Urinary bladder (tissue), 4 donors: ENCODE results near the gene HCFC1. TPM values are rescaled to one million over a fixed set of nuclear protein-coding genes. Genes with fewer than 3 reads are reported as not detected.
"Not testable (repeated sequence)": the region's sequence is repeated elsewhere in the genome, so short reads cannot be mapped to it uniquely, and the experiment has no call there.

Source experiments
- DNase-seq: peaks from one replicate; pipeline ENCODE4 v3.0.0-alpha.2; 2015; ENCODE audit errors: extremely low spot score
- H3K27ac ChIP-seq: one replicate; pipeline ENCODE4 v1.5.1; 2013; ENCODE audit warnings: low read depth, mild to moderate bottlenecking, moderate library complexity
- H3K36me3 ChIP-seq: one replicate; pipeline ENCODE4 v1.6.1; 2013; ENCODE audit warnings: mild to moderate bottlenecking, moderate library complexity; ENCODE audit not compliant: insufficient read depth
- H3K4me1 ChIP-seq: one replicate; pipeline ENCODE4 v1.6.1; 2013; ENCODE audit warnings: mild to moderate bottlenecking, moderate library complexity; ENCODE audit not compliant: insufficient read depth
- H3K4me3 ChIP-seq: one replicate; pipeline ENCODE4 v1.5.1; 2013; ENCODE audit warnings: low read depth, low read length
- WGBS: extraction: QIAGEN DNeasy Blood & Tissue Kit; methylation state at CpG from one replicate; pipeline ENCODE4 v1.1.7; 2013; 5-methylcytosine and 5-hydroxymethylcytosine counted together
- polyA plus RNA-seq: library from polyadenylated mRNA; stranded (reverse); fragments of 200-250 nt; gene quantifications from one replicate; pipeline ENCODE4 v1.2.3, GENCODE V29; 2013
- total RNA-seq: library from RNA; depleted of rRNA; stranded (reverse); fragments of >200 nt; gene quantifications from one replicate; pipeline ENCODE4 v1.2.3, GENCODE V29; 2014
- donor health status: healthy with polysubstance abuse.
- donor health status: healthy.

HCFC1 gene
- total and polyA plus RNA-seq, 2 donors: 15.4 to 35.2 TPM

DNA sequence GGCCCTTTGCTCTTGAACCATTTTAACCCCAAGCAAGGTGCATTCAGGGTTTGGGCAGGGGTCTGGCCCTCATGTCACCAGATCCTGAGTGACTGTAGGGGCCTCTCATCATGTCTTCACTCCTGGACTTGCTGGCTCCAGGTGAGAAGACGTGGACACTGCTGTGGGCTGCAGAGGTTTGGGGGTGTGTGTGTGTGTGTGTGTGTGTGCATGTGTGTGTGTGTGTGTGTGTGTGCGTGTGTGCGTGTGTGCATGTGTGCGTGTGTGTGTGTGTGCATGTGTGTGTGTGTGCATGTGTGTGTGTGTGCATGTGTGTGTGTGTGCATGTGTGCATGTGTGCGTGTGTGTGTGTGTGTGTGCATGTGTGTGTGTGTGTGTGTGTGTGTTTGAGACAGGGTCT lies 22.8 kb upstream of the HCFC1 start:
- H3K4me3 ChIP-seq, H3K4me1 ChIP-seq, H3K27ac ChIP-seq, H3K36me3 ChIP-seq, DNase-seq: not testable (repeated sequence)
- WGBS: 84% methylated on average over 2 of the region's 5 CpGs

DNA sequence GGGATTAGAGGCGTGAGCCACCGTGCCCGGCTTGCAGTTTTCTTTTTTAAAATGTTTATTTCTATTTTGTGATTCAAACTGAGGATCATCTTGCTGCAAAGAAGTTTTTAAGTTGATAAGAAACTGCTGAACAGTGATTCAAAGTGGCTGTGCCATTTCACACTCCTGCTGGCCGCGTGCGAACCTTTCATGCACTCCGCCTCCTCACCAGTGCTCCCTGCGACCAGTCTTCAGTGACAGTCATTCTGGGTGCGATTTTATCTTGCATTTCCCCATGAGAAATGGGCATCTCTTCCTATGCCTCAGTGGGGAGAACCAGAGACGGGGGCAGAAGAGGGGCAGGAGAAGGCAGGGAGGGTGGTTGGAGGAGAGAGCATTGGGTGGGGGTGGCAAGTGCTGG lies 22.4 kb upstream of the HCFC1 start:
- H3K4me1 ChIP-seq: no peaks in the 10 kb centered on the region
- H3K36me3 ChIP-seq: no peaks in the 10 kb centered on the region
- H3K27ac ChIP-seq: no peak overlapping the region
- no peak overlapping the region for H3K4me3 ChIP-seq
- 80% methylated on average over 10 of the region's 10 CpGs for WGBS
- no peak for DNase-seq

DNA sequence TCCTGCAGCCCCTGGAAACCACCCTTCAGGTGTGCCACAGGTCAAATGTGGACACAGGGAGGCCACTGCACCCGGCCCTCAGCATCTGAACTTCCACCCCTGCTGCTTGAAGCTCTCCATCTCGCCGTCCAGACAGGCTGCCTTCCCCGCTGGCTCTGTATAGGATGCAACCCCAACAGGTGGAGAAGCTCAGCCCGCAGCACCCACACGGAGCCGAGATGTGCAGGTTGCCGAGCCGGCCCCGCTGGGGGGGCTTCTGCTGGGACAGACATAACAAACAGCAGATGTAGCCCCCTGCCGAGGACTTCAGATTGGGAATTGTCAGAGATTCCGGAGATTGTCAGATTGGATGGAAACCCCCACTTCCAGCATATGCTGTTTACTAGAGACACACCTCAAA lies 21.5 kb upstream of the HCFC1 start:
- Histone ChIP-seq H3K27ac (no peak overlapping the region), H3K4me1 (no peaks in the 10 kb centered on the region), H3K4me3 (no peak overlapping the region), H3K36me3 (no peaks in the 10 kb centered on the region)
- WGBS: 74% methylated on average over 12 of the region's 12 CpGs
- DNase-seq: no peak

DNA sequence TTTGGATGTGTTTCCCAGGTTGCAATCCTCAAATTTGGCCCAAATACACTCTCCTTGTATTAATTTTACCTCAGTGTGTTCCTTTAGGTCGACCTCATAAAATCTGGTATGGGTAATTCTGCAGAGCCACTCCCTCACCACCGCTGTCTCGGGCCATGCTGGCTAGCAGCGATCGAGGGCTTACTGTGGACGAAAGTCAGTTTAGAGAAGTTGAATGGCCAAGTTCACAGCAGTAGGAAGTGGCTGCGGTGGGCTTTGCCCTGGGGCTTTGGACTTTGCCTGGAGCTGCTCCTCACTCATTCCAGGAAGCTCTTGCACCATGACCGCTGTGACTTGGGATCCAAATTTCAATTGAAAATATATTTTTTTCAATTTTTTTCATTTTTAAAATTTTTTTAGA lies 20.6 kb upstream of the HCFC1 start:
- 88% methylated on average over 8 of the region's 8 CpGs for WGBS
- no peaks in the 10 kb centered on the region for H3K36me3 ChIP-seq
- no peak for DNase-seq
- H3K4me1 ChIP-seq: no peaks in the 10 kb centered on the region
- H3K4me3 ChIP-seq: no peak overlapping the region
- no peak overlapping the region for H3K27ac ChIP-seq

DNA sequence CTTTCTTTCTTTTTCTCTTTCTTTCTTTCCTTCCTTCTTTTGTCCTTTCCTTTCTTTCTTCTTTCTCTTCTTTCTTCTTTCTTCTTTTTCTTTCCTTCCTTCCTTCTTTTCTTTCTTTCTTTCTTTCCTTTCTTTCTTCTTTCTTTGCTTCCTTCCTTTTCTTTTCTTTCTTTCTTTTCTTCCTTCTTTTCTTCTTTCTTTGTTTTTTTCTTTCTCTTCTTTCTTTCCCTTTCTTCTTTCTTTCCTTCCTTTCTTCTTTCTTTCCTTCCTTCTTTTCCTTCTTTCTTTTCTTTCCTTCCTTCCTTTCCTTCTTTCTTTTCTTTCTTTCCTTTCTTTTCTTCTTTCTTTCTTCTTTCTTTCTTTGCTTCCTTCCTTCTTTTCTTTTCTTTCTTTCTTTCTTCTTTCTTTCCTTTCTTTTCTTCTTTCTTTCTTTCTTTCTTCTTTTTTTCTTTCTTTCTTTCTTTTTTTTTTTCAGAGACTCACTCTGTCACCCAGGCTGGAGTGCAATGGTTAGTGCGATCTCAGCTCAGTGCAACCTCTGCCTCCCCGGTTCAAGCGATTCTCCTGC lies 19.5 kb upstream of the HCFC1 start:
- Histone ChIP-seq H3K4me1 (no peaks in the 10 kb centered on the region), H3K36me3 (no peaks in the 10 kb centered on the region), H3K27ac (no peak overlapping the region), H3K4me3 (no peak overlapping the region)
- WGBS: 96% methylated on average over 3 of the region's 3 CpGs
- DNase-seq: no peak

DNA sequence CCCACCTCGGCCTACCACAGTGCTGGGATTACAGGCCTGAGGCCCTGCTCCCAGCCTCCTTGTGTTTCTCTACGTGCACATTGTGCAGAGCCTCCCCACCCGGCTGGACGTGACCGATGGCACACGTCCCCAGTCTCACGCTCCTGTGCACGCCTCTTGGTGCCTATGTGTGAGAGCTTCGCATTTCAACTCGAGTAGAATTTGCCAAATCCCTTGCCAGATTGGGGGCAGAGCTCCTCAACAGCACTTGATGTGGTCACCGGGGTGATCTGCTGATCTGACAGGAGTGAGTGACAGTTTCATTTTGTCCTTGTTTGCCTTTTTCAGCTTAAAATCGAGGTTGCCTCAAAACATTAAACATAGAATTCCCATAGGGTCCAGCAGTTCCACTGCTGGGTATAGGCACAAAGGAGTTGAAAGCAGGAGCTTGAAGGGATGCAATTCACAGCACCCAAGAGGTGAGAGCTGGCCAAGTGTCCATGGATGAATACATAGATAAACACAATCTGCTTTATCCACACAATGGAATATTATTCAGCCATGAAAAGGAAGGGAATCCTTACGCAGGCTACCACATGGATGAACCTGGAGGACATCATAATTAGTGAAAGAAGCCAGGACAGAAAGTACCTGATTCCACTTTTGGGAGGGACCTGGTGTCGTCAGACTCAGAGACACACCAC lies 18.5 kb upstream of the HCFC1 start:
- H3K4me3 ChIP-seq: no peak overlapping the region
- WGBS: 91% methylated on average over 14 of the region's 14 CpGs
- H3K27ac ChIP-seq: no peak overlapping the region
- no peak for DNase-seq
- H3K36me3 ChIP-seq: no peaks in the 10 kb centered on the region
- H3K4me1 ChIP-seq: no peaks in the 10 kb centered on the region

DNA sequence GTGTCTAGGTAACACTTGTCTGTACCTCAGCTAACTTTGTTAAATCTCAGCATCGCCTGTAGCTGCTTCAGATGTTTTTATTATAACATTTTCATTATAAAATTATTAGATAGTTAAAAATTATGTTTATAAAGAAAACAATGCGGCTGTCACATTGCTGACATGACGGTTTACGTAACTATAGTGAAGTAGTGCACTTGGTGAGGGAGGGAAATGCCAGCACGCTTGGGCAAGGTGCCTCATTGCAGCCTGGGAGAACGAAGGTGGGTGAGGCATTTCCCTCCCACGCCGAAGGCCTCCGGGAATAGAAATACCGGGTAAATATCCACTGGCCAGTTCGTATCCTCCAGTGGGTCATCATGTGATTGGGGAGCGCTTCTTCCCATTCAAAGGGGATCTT lies 16.9 kb upstream of the HCFC1 start:
- H3K27ac ChIP-seq: no peak overlapping the region
- 88% methylated on average over 12 of the region's 12 CpGs for WGBS
- no peaks in the 10 kb centered on the region for H3K36me3 ChIP-seq
- DNase-seq: no peak
- H3K4me3 ChIP-seq: no peak overlapping the region
- H3K4me1 ChIP-seq: no peaks in the 10 kb centered on the region

DNA sequence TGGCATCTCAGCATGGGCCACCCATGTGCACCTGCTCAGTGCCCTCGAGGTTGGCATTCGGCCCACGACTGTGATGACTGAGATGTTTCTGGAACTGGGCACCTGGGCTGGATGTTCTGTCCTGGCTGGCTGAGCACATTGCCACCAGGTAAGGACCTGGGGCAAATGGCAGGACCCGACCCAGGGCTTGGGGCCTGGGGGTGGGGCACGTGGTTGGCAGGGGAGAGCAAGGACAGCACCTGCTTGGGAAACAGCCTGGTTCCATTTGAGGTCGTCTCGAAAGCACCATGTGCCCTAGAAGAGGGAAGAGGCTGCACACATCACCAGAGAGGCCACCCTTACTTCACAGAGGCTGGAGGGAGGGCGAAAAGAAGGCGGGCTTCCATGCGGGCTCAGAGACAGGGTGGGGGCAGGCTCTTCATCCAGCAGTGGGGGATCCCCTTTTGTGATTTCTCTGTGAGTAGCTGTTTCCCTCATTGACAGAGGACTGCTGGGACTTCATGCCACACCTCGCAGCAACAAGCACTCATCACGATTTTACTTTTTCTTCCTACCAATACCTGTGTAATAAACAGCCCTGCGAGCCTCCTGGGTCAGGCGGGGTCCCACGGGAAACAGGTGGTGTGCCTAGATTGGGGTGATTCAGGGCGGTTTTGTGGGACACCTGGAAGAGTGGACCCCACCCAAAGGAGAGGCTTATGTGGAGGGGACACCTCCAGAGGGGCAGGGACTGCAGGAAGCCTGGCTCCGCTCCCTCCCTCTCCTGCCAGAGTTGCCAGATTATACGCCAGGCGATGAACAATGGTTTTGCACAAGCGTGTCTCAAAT lies 12.9 kb upstream of the HCFC1 start:
- no peak for DNase-seq
- Histone ChIP-seq H3K27ac (no peak overlapping the region), H3K4me3 (no peak overlapping the region), H3K36me3 (no peaks in the 10 kb centered on the region), H3K4me1 (no peaks in the 10 kb centered on the region)
- WGBS: 83% methylated on average over 20 of the region's 20 CpGs

DNA sequence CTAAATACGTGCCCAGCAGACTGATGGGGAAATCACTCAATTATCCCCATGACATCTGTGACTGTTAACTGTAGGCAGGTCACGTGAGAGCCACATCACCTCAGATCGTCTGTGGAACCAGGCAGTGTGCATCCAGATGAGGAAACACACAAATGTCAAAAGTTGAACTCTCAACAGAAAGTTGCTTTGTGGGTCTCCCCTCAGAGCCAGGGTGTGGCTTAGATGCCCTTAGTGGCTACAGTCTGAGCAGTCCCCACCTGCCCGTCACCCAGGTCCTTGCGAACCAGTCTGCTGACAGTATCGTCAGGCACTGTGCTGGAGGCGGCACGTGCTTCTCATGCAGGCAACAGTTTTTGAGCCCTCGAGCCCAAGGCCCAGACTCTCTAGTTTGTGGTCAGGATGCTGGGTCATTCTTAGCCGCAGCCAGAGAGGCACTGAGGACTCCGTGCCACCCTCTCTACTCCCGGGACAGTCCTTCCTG lies 11.7 kb upstream of the HCFC1 start:
- DNase-seq: no peak
- no peak overlapping the region for H3K27ac ChIP-seq
- H3K4me3 ChIP-seq: no peak overlapping the region
- no peaks in the 10 kb centered on the region for H3K4me1 ChIP-seq
- 90% methylated on average over 12 of the region's 12 CpGs for WGBS
- H3K36me3 ChIP-seq: no peaks in the 10 kb centered on the region

DNA sequence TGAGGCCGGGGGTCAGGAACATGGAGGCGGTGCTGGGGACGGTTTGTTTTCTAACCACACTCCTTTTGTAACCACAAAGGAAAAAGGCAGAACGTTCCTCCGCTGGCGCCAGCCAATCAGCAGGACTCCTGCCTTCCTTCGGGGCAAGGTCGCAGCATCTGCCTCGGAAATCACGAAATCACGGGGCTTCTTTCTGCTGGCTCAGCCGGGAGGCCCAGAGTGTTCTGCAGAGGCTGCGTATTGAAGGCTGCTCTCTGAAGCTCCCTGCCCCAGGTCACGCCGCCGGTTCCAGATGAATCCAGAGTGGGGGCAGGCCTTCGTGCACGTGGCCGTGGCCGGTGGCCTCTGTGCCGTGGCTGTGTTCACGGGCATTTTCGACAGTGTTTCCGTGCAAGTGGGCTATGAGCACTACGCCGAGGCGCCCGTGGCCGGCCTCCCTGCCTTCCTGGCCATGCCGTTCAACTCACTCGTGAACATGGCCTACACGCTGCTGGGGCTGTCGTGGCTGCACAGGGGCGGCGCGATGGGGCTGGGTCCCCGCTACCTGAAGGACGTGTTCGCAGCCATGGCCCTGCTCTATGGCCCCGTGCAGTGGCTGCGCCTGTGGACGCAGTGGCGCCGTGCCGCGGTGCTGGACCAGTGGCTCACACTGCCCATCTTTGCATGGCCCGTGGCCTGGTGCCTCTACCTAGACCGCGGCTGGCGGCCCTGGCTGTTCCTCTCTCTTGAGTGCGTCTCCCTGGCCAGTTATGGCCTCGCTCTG lies 10.3 kb upstream of the HCFC1 start:
- WGBS: 87% methylated on average over 52 of the region's 52 CpGs
- no peak for DNase-seq
- Histone ChIP-seq H3K27ac (no peak overlapping the region), H3K36me3 (no peaks in the 10 kb centered on the region), H3K4me1 (no peaks in the 10 kb centered on the region), H3K4me3 (no peak overlapping the region)

DNA sequence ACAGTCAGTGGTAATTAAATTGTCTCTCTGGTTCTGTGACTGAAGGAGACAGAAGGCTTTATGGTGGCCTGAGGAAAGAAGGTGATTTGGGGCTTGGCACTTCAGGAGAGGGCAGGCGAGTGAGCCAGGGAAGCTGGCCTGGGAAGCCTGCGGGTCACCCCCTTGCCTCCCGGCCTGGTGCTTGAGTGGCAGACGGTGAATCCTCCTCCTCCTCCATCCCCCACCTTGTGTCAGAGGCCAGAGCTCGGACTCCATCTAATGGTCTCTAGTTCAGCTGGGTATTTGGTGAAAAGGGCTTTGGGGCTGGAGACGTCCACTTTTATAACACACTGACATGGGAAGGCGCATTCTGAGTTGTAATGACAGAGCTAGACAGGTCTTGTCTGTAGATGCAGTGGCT lies 9.6 kb upstream of the HCFC1 start:
- no peaks in the 10 kb centered on the region for H3K36me3 ChIP-seq
- no peak overlapping the region for H3K27ac ChIP-seq
- WGBS: 84% methylated on average over 7 of the region's 7 CpGs
- H3K4me1 ChIP-seq: no peaks in the 10 kb centered on the region
- H3K4me3 ChIP-seq: no peak overlapping the region
- DNase-seq: no peak

DNA sequence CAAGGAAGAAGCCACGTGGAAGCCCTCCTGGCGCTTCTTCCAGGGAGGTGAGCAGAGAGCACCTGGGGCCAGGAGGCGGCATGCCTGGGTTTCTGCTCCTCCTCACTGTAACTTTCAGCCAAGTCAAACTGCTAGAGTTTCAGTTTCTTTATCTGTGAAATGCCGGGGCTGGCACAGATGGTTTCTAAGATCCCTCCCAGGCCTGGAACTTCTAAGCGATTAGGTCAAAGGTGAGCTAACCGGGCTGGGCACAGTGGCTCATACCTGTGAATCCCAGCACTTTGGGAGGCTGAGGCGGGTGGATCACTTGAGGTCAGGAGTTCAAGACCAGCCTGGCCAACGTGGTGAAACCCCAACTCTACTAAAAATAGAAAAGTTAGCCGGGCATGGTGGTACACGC lies 8.8 kb upstream of the HCFC1 start:
- not testable (repeated sequence) for DNase-seq, H3K4me1 ChIP-seq, H3K4me3 ChIP-seq, H3K27ac ChIP-seq, H3K36me3 ChIP-seq
- WGBS: 65% methylated on average over 9 of the region's 10 CpGs

DNA sequence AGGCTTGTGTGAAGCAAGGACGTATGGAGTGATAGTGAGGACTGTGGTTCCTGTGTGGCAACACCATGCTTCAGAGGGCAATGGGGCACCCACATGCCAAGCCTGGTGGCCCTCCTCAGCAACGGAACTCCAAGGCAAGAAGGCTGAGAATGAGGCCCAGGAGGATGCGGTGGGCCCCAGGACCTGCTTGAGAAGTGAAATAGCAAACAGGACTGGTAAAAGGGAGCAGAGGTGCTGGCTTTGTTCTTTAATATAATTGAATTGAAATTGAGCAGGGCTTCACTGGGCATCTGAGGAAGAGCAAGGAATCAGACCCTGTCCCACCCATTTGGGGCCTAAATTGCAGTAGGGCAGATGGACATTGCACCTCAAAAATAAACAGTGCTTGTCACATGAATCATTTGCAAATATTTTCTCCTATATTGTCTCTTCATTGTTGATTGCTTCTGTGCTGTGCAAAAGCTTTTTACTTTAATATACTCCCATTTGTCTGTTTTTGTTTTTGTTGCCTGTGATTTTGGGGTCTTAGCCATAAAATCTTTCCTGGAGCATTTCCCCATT lies 3.2 kb upstream of the HCFC1 start:
- Histone ChIP-seq H3K4me3 (no peak overlapping the region), H3K27ac (no peak overlapping the region), H3K4me1 (peaks cover 1% of the 10 kb centered on the region), H3K36me3 (no peaks in the 10 kb centered on the region)
- WGBS: 76% methylated on average over 3 of the region's 3 CpGs
- DNase-seq: no peak
